ENCODE results near the gene KMT2E.
"Not testable (repeated sequence)": the region's sequence is repeated elsewhere in the genome, so short reads cannot be mapped to it uniquely, and the experiment has no call there.

The KMT2E gene

GRCh38 chr7:105026750-105027149 is 12.7 kb downstream of the KMT2E start:
- DNase-seq = no peak

DNA sequence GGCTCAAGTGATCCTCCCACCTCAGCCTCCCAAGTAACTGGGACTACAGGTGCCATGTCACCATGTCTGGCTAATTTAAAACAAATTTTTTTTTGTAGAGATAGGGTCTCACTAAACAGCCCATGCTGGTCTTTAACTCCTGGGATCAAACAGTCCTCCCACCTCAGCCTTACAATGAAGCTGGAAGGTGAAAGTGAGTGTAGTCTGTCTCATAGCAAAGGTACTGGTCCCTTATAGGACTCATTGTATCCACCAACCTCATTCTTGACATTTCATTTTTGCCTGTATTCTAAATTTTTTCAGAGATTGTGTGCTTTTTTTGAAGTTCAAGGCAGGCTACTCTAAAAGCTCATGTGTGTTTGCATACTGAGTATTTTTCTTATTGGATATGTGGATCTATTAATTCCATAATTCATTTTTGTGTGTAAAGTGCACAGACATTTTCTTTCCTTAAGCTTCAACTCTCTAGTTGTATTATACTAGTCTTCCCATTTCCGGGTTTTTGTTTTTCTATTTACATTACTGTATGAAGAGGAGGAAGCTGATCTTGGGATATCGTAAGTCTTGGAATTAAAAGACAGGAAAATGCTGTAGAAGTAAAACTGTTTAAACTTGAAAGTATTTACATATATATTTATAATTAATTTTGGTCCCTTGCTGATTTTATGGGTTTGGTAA is 13.3 kb downstream of the KMT2E start:
- no peak for DNase-seq

DNA sequence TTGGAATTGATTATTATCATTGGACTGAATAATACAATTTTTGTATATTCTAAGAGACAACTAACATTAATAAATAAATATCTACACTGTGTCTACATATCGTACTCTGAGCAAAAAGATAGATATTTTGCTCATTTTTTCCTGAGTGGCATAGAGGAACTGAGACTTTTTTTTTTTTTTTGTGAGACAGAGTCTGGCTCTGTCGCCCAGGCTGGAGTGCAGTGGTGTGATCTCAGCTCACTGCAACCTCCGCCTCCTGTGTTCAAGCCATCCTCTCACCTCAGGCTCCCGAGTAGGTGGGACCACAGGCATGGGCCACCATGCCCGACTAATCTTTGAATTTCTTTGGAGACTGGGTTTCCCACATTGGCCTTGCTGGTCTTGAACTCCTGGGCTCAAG is 14.0 kb downstream of the KMT2E start:
- no peak for DNase-seq

- not testable (repeated sequence) for DNase-seq
Measured at GRCh38 chr7:105028941-105029340, 14.9 kb downstream of the KMT2E start.

DNA sequence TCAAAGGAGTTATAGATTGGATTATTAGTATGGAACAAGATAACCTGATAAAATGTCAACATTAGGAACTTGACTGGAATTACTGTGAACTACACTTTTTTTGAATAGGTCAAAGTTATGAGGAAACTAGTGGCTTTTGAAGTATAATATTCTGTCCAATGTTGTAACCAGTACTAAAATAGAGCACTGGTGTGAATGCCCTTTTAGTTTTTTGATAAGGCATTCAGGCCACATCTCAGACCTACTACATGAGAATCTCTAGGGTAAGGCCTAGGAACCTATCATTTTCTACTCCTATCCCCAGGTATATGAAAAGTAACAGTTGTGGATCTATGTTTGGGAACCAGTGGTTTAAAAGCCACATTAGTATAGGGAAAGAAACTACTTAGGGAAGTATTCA is 16.4 kb downstream of the KMT2E start:
- DNase-seq = no peak

- no peak for DNase-seq
Measured at GRCh38 chr7:105032553-105033214, 18.7 kb downstream of the KMT2E start.

- DNase-seq = no peak
Measured at GRCh38 chr7:105035349-105035748, 21.3 kb downstream of the KMT2E start.

DNA sequence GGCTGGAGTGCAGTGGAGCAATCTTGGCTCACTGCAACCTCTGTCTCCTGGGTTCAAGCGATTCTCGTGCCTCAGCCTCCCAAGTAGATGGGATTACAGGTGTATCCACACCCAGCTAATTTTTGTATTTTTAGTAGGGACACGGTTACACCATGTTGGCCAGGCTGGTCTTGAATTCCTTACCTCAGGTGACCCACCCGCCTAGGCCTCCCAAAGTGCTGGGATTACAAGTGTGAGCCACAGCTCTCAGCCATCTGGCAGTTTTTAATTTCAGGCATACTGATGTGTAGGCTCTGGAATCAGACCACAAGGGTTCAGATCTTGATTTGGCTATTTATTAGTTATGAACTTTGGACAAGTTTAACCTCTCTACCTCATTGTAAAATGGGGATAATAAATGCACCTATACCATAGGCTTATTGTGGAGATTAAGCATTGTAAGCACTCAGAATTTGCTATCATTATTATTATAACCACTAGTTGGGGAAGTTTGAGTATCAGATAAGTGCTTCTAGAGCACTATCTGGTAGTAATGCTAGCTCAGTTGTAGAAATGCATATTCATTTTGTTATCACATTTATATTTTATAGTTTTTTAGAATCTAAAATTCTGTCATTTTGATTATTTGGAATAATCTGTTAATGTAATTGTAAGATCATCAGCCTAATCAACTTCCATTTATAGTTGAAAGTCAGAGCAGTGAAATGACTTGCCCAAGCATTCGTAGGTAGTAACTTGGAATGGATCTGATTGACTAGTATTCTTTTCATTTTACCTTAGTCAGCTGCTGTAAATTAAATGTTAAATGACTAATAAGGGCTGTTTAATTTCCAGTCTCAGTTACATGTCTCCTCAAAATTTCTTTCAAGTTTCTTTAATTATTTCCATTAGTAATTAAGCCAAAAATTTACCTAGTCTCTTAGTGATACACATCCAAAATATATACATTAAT is 22.5 kb downstream of the KMT2E start:
- no peak for DNase-seq

GRCh38 chr7:105037319-105037718 is 23.3 kb downstream of the KMT2E start:
- no peak for DNase-seq

- no peak for DNase-seq
Measured at GRCh38 chr7:105044449-105045070, 30.6 kb downstream of the KMT2E start.

GRCh38 chr7:105046414-105046813 is 32.4 kb downstream of the KMT2E start:
- no peak for DNase-seq

DNA sequence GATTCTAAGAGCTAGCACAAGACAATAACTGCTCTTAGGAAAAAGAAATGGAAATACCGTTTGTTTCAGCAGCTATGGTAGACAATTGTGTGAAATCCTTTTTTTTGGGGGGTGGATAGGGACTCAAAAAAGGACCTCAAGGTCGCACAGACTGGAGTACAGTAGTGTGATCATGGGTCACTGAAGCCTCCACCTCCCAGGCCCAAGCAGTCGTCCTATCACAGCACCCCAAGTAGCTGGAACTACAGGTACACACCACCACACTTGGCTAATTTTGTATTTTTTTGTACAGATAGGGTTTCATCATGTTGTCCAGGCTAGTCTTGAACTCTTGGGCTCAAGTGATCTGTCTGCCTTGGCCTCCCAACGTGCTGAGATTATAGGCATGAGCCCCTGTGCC is 33.9 kb downstream of the KMT2E start:
- DNase-seq = no peak

DNA sequence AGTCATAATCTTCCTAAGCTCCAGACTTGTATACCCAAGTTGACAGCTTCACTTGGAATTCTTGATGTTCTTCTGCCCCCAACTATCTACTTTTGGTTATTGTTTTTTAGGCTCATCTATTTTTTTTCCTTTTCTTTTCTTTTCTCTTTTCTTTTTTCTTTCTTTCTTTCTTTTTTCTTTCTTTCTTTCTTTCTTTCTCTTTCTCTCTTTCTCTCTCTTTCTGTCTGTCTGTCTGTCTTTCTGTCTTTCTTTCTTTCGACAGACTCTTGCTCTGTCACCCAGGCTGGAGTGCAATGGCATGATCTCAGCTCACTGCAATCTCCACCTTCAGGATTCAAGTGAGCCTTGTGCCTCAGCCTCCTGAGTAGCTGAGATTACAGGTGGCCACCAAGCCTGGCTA is 36.5 kb downstream of the KMT2E start:
- no peak for DNase-seq

DNA sequence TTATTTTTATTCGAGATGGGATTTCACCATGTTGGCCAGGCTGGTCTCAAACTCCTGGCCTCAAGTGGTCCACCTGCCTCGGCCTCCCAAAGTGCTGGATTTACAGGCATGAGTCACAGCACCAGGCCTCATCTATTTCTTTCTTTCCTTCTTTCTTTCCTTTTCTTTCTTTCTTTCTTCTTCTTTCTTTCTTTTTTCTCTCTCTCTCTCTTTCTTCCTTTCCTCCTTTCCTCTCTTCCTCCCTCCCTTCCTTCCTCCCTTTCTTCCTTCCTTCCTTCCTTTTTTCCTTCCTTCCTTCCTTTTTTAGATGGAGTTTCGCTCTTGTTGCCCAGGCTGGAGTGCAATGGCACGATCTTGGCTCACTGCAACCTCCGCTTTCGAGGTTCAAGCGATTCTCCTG is 36.9 kb downstream of the KMT2E start:
- DNase-seq = not testable (repeated sequence)

DNA sequence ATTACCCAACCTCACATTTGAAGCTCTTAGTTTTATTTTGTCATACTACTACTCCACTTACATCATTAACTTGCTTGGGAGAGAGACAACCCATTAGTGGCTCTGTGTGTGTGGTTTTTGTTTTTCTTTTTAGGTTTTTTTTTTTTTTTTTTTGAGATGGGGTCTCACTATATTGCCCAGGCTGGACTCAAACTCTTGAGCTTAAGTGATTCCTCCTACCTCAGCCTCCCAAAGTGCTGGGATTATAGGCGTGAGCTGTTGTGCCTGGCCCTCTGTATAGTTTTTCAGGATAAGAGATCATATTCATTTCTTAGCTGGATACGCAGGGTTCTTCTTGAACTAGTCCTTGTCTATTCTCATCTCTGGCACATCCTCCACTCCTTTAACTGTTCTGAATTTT is 41.1 kb downstream of the KMT2E start:
- DNase-seq = no peak

- no peak for DNase-seq
Measured at GRCh38 chr7:105055621-105056020, 41.6 kb downstream of the KMT2E start.

DNA sequence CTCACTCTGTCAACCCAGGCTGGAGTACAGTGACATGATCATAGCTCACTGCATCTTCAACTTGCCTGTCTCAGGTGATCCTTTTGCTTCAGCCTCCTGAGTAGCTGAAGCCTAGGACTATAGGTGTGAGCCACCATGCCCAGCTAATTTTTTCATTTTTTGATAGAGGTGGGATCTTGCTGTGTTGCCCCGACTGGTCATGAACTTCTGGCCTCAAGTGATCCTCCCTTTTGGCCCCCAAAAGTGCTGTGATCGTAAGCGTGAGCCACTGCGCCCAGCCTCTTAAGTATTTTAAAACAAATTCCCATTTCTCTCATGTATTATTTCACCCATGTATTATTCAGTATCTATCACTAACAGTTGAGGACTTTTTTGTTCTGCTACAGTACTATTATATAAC is 43.5 kb downstream of the KMT2E start:
- no peak for DNase-seq

DNA sequence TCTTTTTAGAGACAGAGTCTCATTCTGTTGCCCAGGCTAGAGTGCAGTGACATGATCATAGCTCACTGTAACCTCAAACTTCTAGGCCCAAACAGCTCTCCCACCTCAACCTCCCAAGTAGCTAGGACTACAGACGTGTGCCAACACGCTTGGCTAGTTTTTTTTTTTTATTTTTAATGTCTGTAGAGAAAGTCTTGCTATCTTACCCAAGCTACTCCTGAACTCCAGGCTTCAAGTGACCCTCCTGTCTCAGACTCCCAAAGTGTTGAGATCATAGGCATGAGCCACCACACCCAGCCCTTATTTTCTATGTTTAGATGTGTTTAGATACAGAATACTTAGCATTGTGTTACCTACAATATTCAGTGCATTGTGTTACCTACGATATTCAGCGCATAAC is 46.4 kb downstream of the KMT2E start:
- no peak for DNase-seq

GRCh38 chr7:105060923-105061322 is 46.9 kb downstream of the KMT2E start:
- no peak for DNase-seq

DNA sequence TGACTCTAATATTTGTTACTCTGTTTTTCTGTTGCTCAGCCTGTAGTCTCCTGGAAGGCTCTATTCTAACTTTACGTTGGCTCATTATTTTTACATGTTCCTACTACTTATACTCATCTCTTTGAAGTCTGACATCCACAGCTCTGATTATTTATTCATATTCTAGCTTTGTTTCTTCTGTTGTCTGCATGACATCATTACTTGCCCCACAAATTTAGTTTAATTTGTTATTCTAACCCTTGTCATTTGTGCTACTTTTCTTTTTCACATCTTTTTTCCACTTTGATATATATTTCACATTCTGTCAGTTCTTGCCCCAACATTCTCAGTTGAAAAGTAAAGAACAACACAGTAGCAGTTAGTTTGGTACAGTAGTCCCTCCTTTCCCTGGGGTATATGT is 51.1 kb downstream of the KMT2E start:
- no peak for DNase-seq

DNA sequence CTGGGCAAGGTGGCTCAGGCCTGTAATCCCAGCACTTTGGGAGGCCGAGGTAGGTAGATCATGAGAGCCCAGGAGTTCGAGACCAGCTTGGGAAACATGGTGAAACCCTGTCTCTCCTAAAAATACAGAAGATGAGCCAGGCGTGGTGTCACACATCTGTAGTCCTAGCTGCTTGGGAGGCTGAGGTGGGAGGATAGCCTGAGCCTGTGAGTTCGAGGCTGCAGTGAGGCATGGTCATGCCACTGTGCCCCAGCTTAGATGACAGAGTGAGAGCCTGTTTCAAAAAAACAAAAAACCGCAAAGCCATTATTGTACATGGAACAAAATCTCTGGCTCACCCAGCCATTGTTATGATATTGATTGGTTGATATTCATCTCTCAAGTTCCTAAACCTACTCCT is 53.7 kb downstream of the KMT2E start:
- no peak for DNase-seq

DNA sequence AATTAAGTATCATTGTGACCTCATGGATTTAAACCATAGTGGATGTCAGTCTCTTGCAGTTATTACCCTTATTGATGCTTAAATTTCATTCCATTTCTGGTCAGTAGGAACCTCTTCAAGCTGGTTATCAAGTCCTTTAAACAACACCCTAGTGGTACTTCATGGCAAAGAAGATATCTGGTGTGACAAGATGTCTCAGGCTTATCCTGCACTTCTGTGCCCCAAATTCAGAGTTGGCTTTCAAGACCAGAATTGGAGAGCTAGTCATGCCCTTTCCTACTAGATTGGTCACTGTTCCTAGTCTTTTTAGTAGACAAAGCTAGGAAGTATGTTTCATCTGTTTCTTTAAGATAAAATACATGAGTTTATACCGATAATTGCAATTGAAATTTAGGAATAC is 54.9 kb downstream of the KMT2E start:
- no peak for DNase-seq

DNA sequence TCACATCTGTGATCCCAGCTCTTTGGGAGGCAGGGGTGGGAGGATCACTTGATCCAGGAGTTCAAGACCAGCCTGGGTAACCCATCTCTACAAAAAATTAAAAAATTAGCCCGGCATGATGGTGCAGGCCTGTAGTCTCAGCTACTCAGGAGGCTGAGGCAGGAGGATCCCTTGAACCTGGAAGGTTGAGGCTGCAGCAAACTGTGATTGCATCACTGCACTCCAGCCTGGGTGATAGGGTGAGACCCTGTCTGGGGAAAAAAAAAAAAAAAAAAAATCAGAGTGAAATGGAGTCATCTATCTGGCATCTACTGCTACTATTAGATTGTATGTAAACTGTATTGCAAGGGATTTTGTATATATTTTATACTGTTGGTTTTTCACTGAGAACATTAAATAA is 59.1 kb downstream of the KMT2E start:
- no peak for DNase-seq

Measured in suppressor macrophage (primary cell).